HG03060 (cell line): ENCODE measurements around the gene KCNG2.

Source experiments
- ATAC-seq: cut with Tn5 transposase; IDR thresholded peaks from one replicate; pipeline ENCODE4 v1.9.1; 2021; ENCODE audit warnings: low read depth, moderate number of reproducible peaks; ENCODE audit not compliant: unreplicated experiment

KCNG2 gene

DNA sequence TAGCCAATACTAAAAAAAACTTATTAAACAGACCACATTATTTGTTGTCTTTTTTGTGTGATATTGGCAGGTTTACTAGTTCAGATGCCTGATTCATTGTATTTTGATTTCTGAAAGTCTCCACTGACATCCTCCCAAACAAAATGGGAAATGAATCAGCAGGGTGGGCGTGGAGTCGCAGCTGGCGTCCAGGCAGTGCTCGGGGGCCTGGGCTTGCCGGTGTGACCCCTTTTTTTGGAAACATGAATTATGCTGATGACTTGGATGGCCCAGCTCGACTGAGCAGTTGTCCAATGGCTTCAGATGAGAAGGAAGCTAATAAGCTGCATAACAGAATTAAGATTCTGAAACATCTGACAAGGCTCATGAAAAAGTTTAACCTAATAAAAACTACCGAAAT, 1.7 kb upstream of the KCNG2 start:
- ATAC-seq: no peak

GRCh38 chr18:79796531-79797405, 970 bp upstream of the KCNG2 start:
- ATAC-seq: no peak

- ATAC-seq: no peak
Observed at GRCh38 chr18:79798346-79798998, 734 bp downstream of the KCNG2 start.

DNA sequence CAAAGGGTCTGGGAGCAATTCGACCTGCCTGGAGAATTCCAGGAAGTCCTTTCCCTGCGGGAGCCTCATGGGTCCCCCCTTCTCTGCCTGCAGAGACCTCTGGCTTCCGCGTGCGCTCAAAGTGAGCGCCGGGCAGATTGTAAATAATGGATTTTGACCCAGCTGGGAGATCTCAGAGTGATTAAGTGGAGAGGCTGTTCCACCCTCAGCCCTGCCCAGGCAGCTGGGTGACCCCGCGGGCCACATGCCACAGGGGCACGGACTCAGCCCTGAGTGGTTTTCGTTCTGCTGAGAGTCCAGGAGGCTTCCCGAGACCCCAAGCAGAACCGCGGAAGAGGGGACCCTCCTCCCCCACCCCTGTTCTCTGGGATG, 1.2 kb downstream of the KCNG2 start:
- no peak for ATAC-seq

GRCh38 chr18:79799619-79800370, 2.1 kb downstream of the KCNG2 start:
- ATAC-seq: no peak

DNA sequence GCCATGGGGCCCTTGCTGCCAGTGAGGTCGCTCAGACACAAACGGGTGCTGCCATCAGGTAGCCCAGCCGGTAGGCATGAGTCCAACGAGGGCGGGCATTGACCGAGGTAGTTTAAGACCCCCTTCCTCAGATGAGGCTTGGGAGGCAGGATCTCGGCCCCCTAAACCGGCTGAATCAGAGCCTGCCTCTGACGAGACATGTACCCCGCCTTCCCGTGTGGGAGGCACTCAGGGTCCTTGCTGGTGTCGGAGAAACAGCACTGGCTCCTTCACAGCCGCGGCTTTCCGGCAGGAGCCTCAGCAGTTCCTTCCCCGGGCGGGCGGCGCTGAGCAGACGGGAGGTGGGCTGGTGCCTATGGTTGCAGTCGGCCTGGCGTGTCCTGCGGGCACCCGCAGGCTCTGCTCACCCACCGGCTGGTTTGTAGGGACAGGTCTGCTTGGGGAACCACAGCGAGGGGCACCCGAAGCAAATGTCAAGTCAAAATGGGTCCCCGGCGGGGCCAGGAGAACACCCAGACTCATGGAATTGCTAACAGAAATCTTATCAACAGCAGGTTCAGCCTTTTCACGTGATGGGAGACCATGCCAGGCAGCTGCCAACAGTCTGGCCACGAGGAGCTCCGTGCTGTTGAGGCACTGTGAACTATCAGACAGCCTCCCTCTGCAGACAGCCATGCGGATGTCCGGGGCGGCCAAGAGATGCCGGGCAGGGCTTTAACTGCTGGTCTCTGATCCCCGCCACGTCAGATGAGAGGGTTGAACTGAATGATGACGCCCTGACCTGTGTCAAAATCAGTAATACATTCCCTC, 2.8 kb downstream of the KCNG2 start:
- no peak for ATAC-seq

- ATAC-seq: no peak
Observed at GRCh38 chr18:79801217-79801616, 3.5 kb downstream of the KCNG2 start.

GRCh38 chr18:79801641-79802040, 3.9 kb downstream of the KCNG2 start:
- no peak for ATAC-seq

DNA sequence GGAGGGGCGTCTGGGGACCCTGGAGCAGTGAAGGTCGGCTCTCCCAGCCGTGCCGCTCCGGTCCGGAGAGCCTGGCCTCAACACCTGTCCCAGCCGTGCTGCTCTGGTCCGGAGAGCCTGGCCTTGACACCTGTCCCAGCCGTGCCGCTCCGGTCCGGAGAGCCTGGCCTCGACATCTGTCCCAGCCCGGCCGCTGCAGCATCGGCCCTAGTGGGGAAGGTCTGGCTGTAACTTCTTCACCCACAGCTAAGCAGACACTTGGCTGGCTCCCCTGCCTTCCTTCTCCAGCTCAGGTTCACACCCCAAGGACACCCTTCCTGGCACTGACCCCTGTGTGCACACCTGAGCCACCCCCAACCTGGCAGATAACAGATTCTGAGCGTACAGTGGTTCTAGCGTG, 4.6 kb downstream of the KCNG2 start:
- no peak for ATAC-seq

DNA sequence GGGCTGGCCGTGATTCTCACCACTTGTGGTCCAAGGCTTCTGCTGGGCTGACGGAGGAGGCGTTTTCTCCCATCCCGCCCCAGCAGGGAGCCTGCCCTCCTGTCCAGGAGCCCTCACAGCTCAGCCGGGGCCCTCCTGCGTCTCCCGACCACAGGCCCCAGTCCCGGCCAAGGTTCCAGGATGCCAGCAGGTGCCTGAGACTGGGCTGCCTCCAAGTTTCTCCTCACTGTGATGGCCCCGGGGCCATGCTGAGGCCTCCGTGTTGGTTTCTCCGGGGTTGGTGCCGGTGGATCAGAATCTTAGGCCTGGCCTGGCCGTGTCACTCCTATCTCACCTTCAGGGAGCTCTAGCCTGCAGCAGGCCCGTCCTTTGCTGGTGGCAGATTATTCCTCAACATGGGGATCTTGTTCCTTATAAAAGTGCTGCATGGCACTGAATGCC, 5.9 kb downstream of the KCNG2 start:
- ATAC-seq: no peak

GRCh38 chr18:79804130-79804787, 6.5 kb downstream of the KCNG2 start:
- ATAC-seq: no peak

DNA sequence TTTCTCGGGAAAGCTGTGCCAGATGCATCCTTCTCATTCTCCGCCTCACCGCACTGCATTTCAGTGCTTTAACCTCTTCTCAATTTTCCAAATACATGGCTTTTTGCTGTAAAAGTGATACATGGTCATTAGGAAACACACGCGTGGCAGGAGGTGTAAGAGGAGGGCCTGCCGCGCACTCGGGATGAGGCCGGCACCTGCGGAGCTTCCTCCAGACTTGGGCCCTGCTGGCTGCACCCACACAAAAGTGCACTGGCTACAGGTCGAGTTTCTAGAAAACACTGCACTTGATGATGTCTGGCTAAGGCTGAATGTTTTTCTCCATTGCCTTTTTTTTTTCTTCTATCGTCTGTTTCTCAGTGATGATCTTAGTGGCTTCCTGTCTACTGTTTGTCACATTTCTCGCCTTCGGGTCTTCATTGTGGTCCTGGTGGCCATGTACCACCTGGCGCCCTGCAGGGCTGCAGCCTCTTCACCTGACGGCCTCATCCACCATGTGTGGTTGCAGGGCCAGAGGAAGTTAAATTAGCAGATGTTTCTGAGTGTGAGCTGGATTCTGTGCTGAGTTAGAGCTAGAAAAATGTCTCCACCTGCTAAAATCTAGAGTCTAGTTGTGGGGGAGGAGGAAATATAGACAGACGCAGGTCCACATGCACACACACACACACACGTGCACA, 7.6 kb downstream of the KCNG2 start:
- ATAC-seq: no peak

GRCh38 chr18:79805926-79806487, 8.3 kb downstream of the KCNG2 start:
- no peak for ATAC-seq

GRCh38 chr18:79806976-79807841, 9.5 kb downstream of the KCNG2 start:
- ATAC-seq: no peak

DNA sequence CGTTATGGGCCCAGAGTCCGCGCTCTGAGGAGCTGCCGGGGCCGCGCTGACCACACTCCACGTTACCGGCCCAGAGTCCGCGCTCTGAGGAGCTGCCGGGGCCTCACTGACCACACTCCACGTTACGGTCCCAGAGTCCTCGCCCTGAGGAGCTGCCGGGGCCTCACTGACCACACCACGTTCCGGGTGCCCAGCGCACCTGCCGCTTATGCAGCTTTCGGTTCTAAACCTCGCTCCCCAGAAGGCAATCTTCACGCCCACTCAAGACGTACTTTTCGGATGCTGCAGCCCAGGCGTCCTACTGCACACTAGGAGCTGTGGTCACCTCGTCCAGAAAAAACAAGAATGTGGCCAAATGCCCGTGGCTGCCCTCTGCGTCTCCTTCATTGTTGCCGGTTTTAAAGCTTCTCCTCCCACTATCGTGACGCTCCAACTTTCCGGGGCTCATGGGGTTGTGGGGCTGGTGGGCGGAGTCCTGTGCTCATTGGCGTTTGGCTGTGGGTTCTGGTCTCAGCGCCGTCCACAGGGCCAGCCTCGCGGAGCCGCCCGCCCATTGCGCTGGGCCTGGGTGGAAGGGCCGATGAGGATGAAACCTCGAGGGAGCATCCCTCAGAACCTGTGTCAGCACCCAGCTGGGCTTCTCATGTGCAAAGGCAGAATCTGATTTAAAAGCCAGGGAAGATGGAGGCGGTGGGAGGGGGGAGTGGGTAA, 11.9 kb downstream of the KCNG2 start:
- no peak for ATAC-seq

DNA sequence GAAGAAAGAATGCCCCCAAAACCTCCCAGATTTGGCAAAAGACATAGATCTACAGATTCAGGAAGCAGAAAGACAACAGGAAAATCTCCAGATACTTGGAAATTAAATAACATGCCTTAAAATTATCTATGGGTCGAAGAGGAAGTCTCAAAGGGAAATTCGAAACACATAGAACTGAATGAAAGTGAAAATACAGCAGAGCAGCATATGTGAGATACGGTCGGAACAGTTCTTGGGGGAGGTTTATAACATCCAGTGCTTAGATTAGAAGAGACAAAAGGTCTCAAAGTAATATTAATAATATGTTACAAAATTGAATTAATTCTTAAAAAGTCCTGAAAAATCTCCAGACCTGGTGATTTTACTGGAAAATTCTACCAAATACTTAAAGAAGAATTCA, 14.3 kb downstream of the KCNG2 start:
- ATAC-seq: no peak

GRCh38 chr18:79814373-79814772, 16.6 kb downstream of the KCNG2 start:
- no peak for ATAC-seq

- no peak for ATAC-seq
Observed at GRCh38 chr18:79815657-79816056, 17.9 kb downstream of the KCNG2 start.
